ENCODE data around the gene SLC6A16.

DNA sequence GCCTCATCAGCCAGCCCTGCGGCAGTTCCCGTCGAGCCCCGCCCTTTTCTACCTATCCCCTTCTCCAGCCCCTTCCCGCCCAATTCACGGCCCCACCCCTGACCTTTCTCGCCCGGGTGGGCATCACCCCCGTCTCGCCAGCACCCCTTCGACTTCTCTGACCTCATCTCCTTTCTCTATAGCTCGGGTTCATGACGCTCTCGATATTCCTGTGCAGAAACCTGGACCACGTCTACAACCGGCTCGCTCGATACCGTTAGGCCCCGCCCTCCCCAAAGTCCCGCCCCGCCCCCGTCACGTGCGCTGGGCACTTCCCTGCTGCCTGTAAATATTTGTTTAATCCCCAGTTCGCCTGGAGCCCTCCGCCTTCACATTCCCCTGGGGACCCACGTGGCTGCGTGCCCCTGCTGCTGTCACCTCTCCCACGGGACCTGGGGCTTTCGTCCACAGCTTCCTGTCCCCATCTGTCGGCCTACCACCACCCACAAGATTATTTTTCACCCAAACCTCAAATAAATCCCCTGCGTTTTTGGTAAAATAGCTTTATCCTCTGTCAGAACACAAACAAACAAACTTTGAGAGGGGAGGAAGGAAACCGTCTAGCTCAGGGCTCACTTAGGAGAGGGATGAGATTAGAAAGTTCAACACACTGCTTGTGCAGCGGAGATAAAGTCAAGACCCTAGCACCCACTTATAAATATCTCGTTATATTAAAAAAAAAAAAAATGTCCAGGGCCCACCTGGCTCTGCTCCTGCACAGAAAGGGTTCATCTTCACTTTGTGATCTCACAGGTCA lies 15.3 kb upstream of the SLC6A16 start:
- no peak for TF ChIP-seq POLR2A (IDR thresholded peaks at IDR 0.05)
- TF ChIP-seq, protein P1, sequence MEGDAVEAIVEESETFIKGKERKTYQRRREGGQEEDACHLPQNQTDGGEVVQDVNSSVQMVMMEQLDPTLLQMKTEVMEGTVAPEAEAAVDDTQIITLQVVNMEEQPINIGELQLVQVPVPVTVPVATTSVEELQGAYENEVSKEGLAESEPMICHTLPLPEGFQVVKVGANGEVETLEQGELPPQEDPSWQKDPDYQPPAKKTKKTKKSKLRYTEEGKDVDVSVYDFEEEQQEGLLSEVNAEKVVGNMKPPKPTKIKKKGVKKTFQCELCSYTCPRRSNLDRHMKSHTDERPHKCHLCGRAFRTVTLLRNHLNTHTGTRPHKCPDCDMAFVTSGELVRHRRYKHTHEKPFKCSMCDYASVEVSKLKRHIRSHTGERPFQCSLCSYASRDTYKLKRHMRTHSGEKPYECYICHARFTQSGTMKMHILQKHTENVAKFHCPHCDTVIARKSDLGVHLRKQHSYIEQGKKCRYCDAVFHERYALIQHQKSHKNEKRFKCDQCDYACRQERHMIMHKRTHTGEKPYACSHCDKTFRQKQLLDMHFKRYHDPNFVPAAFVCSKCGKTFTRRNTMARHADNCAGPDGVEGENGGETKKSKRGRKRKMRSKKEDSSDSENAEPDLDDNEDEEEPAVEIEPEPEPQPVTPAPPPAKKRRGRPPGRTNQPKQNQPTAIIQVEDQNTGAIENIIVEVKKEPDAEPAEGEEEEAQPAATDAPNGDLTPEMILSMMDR (IDR thresholded peaks at IDR 0.05), result no peak
